Liver (tissue), 9 donors: ENCODE data around the gene RPS2. TPM values are rescaled to one million over a fixed set of nuclear protein-coding genes. Genes with fewer than 3 reads are reported as not detected.
"Not testable (repeated sequence)": the region's sequence is repeated elsewhere in the genome, so short reads cannot be mapped to it uniquely, and the experiment has no call there.

Source experiments
- DNase-seq: peaks from one replicate; pipeline ENCODE4 v3.0.0-alpha.2; 2017; ENCODE audit warnings: low spot score
- H3K27ac ChIP-seq, 2 donors: one replicate each; pipeline ENCODE4 v1.7.0; 2013; ENCODE audit warnings: inconsistent platforms in 2 of 2, low read length in 2 of 2, control low read depth in 1 of 2, low read depth in 1 of 2, mild to moderate bottlenecking in 1 of 2
- H3K27me3 ChIP-seq, 4 donors: one replicate each; pipeline versions ENCODE4 v1.6.1 to v1.7.0; 2013; ENCODE audit warnings: low read length in 3 of 4, inconsistent platforms in 1 of 4, mild to moderate bottlenecking in 1 of 4, moderate library complexity in 1 of 4; ENCODE audit not compliant: control insufficient read depth in 4 of 4, insufficient read depth in 4 of 4
- H3K36me3 ChIP-seq, 4 donors: one replicate each; pipeline versions ENCODE4 v1.6.1 to v1.7.0; 2013; ENCODE audit warnings: low read length in 3 of 4, mild to moderate bottlenecking in 3 of 4, low read depth in 1 of 4, moderate library complexity in 1 of 4; ENCODE audit not compliant: control insufficient read depth in 4 of 4, insufficient read depth in 3 of 4
- H3K4me1 ChIP-seq, 4 donors: one replicate each; pipeline versions ENCODE4 v1.6.1 to v1.7.0; 2013; ENCODE audit warnings: low read length in 3 of 4, mild to moderate bottlenecking in 3 of 4, moderate library complexity in 1 of 4; ENCODE audit not compliant: control insufficient read depth in 4 of 4, insufficient read depth in 4 of 4
- H3K4me3 ChIP-seq, 3 donors: one replicate each; pipeline versions ENCODE4 v1.6.1 to v1.7.0; 2013; ENCODE audit warnings: low read length in 3 of 3, control low read depth in 1 of 3, low read depth in 1 of 3, mild to moderate bottlenecking in 1 of 3
- H3K9ac ChIP-seq, 2 donors: one replicate each; pipeline ENCODE4 v1.7.0; 2013; ENCODE audit warnings: low read length in 2 of 2, mild to moderate bottlenecking in 2 of 2, moderate library complexity in 2 of 2, control low read depth in 1 of 2, low read depth in 1 of 2
- H3K9me3 ChIP-seq, 4 donors: one replicate each; pipeline versions ENCODE4 v1.6.1 to v1.7.0; 2013; ENCODE audit warnings: low read length in 3 of 4; ENCODE audit not compliant: control insufficient read depth in 4 of 4
- EGR1 ChIP-seq, 2 donors: IDR thresholded peaks; 2 replicates each; pipeline ENCODE4 v1.6.1; 2016 to 2018; ENCODE audit warnings: antibody characterized with exemption in 2 of 2, low read depth in 2 of 2
- FOXA1 ChIP-seq: IDR thresholded peaks from 2 replicates; pipeline ENCODE4 v1.6.1; 2016; ENCODE audit warnings: antibody characterized with exemption
- FOXA2 ChIP-seq: IDR thresholded peaks from 2 replicates; pipeline ENCODE4 v1.6.1; 2016; ENCODE audit warnings: antibody characterized with exemption
- GABPA ChIP-seq, 2 donors: IDR thresholded peaks in 1 of 2; conservative IDR thresholded peaks in 1 of 2; 2 replicates each; pipeline ENCODE4 v1.6.1; 2016; ENCODE audit warnings: antibody characterized with exemption in 2 of 2, mild to moderate bottlenecking in 1 of 2, moderate library complexity in 1 of 2
- HNF4A ChIP-seq, 2 donors: conservative IDR thresholded peaks; 2 replicates each; pipeline ENCODE4 v1.6.1; 2016; ENCODE audit warnings: antibody characterized with exemption in 2 of 2, mild to moderate bottlenecking in 2 of 2
- HNF4G ChIP-seq: IDR thresholded peaks from 2 replicates; pipeline ENCODE4 v1.6.1; 2016; ENCODE audit warnings: antibody characterized with exemption
- JUND ChIP-seq, 2 donors: IDR thresholded peaks; 2 replicates each; pipeline ENCODE4 v1.6.1; 2016; ENCODE audit warnings: antibody characterized with exemption in 2 of 2
- NR2F2 ChIP-seq: IDR thresholded peaks from 2 replicates; pipeline ENCODE4 v1.6.1; 2016; ENCODE audit warnings: antibody characterized with exemption
- RAD21 ChIP-seq, 2 donors: IDR thresholded peaks; 2 replicates each; pipeline ENCODE4 v1.6.1; 2016; ENCODE audit warnings: antibody characterized with exemption in 2 of 2, mild to moderate bottlenecking in 2 of 2
- RXRA ChIP-seq, 2 donors: IDR thresholded peaks; 2 replicates each; pipeline ENCODE4 v1.6.1; 2017 to 2018; ENCODE audit warnings: antibody characterized with exemption in 2 of 2, mild to moderate bottlenecking in 1 of 2
- SP1 ChIP-seq: IDR thresholded peaks from 2 replicates; pipeline ENCODE4 v1.6.1; 2018; ENCODE audit warnings: antibody characterized with exemption, mild to moderate bottlenecking
- TAF1 ChIP-seq: conservative IDR thresholded peaks from 2 replicates; pipeline ENCODE4 v1.6.1; 2016; ENCODE audit warnings: antibody characterized with exemption, mild to moderate bottlenecking
- YY1 ChIP-seq: IDR thresholded peaks from 2 replicates; pipeline ENCODE4 v1.6.1; 2016; ENCODE audit warnings: antibody characterized with exemption, mild to moderate bottlenecking
- WGBS: extraction: QIAGEN DNeasy Blood & Tissue Kit; methylation state at CpG from one replicate; pipeline ENCODE4 v1.1.7; 2013; 5-methylcytosine and 5-hydroxymethylcytosine counted together
- polyA plus RNA-seq, 2 donors: library from polyadenylated mRNA; stranded (reverse) in 1 of 2; unstranded in 1 of 2; fragments of 200-250 nt in 1 of 2; fragments of >200 nt in 1 of 2; fragmentation: Nextera tagmentation in 1 of 2; extraction: Ambion mirVana in 1 of 2; gene quantifications; one replicate each; pipeline versions ENCODE4 v1.2.1 to v1.2.3, GENCODE V29; 2013 to 2015
- total RNA-seq, 2 donors: library from RNA; depleted of rRNA; stranded (reverse); fragments of >200 nt; gene quantifications; one replicate each; pipeline ENCODE4 v1.2.3, GENCODE V29; 2014
- TF ChIP-seq, protein P1 (sequence below): fragments of 150-350 bp; IDR thresholded peaks from 2 replicates; pipeline ENCODE4 v1.5.1; 2017; ENCODE audit warnings: improper control_type of control experiment, low read depth, low read length; ENCODE audit not compliant: missing input control
- TF ChIP-seq, protein P2 (sequence below): IDR thresholded peaks from 2 replicates; pipeline ENCODE4 v1.6.1; 2016; ENCODE audit warnings: antibody characterized with exemption, mild to moderate bottlenecking
- TF ChIP-seq, protein P3 (sequence below): IDR thresholded peaks from 2 replicates; pipeline ENCODE4 v1.6.1; 2016; ENCODE audit warnings: antibody characterized with exemption
- TF ChIP-seq, protein P4 (sequence below): IDR thresholded peaks from 2 replicates; pipeline ENCODE4 v1.6.1; 2016; ENCODE audit warnings: antibody characterized with exemption
- TF ChIP-seq, protein P5 (sequence below): IDR thresholded peaks from 2 replicates; pipeline ENCODE4 v1.6.1; 2016; ENCODE audit warnings: antibody characterized with exemption
- donor health status: healthy.
- donor health status: healthy.
- donor health status: healthy.
- donor health status: healthy.
- donor health status: healthy.

The RPS2 gene
- total and polyA plus RNA-seq, 4 donors = 524 to 1,440 (median 940) TPM

DNA sequence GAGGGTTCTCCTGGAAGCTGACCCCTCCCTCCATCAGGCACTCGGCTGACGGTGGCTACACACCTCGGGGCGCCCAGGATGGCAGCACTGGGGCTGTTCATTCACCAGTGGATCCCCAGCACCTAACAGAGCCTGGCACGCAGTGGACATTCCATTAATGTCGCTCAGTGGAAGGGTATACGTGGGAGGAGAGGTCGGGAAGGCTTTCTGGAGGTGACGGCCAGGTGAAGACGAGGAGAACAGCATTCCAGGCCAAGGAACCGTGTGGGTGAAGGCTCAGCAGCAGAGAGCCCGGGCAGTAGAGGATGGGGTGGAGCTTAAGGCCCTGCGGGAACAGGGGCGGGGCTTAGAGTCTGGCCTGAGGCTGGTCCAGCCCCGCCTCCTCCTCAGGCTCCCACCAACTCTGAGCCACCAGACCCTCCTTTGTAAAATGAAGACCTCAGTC, 43.9 kb downstream of the RPS2 start:
- 17% methylated on average over 15 of the region's 15 CpGs for WGBS
- H3K4me1 ChIP-seq = peaks cover 0 to 14% (median 5%) of the 10 kb centered on the region in 4 donors
- no peaks in the 10 kb centered on the region for H3K36me3 ChIP-seq
- no peaks in the 10 kb centered on the region for H3K9me3 ChIP-seq
- no peak for TF ChIP-seq RAD21 (IDR thresholded peaks at IDR 0.05)
- TF ChIP-seq FOXA1 = no peak
- no peak for TF ChIP-seq JUND (IDR thresholded peaks at IDR 0.05)
- TF ChIP-seq, protein P1, sequence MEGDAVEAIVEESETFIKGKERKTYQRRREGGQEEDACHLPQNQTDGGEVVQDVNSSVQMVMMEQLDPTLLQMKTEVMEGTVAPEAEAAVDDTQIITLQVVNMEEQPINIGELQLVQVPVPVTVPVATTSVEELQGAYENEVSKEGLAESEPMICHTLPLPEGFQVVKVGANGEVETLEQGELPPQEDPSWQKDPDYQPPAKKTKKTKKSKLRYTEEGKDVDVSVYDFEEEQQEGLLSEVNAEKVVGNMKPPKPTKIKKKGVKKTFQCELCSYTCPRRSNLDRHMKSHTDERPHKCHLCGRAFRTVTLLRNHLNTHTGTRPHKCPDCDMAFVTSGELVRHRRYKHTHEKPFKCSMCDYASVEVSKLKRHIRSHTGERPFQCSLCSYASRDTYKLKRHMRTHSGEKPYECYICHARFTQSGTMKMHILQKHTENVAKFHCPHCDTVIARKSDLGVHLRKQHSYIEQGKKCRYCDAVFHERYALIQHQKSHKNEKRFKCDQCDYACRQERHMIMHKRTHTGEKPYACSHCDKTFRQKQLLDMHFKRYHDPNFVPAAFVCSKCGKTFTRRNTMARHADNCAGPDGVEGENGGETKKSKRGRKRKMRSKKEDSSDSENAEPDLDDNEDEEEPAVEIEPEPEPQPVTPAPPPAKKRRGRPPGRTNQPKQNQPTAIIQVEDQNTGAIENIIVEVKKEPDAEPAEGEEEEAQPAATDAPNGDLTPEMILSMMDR = no peak
- no peak overlapping the region for H3K4me3 ChIP-seq
- no peak for DNase-seq
- no peak overlapping the region for H3K27ac ChIP-seq
- H3K9ac ChIP-seq = no peak overlapping the region
- peaks cover 9 to 20% (median 12%) of the 10 kb centered on the region in 4 donors for H3K27me3 ChIP-seq

DNA sequence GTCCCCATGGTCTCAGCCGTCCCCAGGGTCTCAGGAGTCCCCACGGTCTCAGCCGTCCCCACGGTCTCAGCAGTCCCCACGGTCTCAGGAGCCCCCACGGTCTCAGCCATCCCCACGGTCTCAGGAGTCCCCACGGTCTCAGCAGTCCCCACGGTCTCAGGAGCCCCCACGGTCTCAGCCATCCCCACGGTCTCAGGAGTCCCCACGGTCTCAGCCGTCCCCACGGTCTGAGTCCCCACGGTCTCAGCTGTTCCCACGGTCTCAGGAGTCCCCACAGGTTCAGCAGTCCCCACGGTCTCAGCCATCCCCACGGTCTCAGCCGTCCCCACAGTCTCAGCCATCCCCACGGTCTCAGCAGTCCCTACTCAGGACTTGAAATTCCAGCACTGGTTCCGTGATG, 44.5 kb downstream of the RPS2 start:
- not testable (repeated sequence) for H3K27ac ChIP-seq, H3K9me3 ChIP-seq, H3K4me3 ChIP-seq, H3K9ac ChIP-seq, DNase-seq, H3K36me3 ChIP-seq
- Histone ChIP-seq H3K27me3 (peaks cover 12 to 20% (median 12%) of the 10 kb centered on the region in 4 donors), H3K4me1 (peaks cover 0 to 14% (median 5%) of the 10 kb centered on the region in 4 donors)
- 67% methylated on average over 21 of the region's 21 CpGs for WGBS

DNA sequence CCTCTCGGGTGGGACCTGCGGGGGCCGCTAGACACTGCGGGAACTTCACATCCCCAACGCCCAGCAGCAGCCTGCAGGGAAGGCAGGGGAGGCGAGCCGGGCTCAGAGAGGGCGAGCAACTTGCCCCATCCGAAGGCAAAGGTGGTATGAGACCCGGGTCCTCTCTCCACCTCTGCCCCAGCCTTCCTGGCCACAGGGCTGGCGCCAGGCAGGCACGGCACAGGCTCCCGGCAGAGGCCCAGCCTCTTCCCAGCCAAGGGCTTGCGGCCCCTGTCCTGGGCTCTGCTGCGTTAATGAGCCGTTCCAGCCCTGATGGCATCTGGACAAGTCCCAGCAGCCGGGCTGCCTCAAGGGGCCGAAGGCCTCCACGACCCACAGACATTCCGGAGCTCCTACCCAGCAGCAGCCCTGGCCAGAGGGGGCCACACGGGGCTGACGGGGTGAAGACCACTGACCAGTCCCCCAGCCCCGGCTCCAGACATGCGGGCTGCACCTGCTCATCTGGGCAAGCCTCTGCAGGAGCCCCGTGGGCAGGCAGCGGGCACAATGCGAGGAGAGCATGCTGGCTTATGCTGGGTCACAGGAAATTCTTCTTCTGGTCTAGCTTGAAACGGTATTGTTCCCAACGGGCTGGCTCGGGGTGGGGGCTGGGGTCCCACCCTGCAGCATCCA, 45.2 kb downstream of the RPS2 start:
- 43% methylated on average over 30 of the region's 30 CpGs for WGBS
- H3K9me3 ChIP-seq = no peaks in the 10 kb centered on the region
- TF ChIP-seq NR2F2 (no peak), RXRA (IDR thresholded peaks at IDR 0.05) (no peak), HNF4G (no peak), SP1 (no peak), EGR1 (IDR thresholded peaks at IDR 0.05; ENCODE audit: low read depth in 2 of 2) (no peak), YY1 (no peak), FOXA2 (no peak), FOXA1 (no peak), TAF1 (no peak), JUND (IDR thresholded peaks at IDR 0.05) (no peak), HNF4A (conservative IDR thresholded peaks at IDR 0.05) (no peak), RAD21 (IDR thresholded peaks at IDR 0.05) (no peak), GABPA (IDR thresholded peaks at IDR 0.05 in 1 of 2, conservative IDR thresholded peaks at IDR 0.05 in 1 of 2) (no peak)
- TF ChIP-seq, protein P2, sequence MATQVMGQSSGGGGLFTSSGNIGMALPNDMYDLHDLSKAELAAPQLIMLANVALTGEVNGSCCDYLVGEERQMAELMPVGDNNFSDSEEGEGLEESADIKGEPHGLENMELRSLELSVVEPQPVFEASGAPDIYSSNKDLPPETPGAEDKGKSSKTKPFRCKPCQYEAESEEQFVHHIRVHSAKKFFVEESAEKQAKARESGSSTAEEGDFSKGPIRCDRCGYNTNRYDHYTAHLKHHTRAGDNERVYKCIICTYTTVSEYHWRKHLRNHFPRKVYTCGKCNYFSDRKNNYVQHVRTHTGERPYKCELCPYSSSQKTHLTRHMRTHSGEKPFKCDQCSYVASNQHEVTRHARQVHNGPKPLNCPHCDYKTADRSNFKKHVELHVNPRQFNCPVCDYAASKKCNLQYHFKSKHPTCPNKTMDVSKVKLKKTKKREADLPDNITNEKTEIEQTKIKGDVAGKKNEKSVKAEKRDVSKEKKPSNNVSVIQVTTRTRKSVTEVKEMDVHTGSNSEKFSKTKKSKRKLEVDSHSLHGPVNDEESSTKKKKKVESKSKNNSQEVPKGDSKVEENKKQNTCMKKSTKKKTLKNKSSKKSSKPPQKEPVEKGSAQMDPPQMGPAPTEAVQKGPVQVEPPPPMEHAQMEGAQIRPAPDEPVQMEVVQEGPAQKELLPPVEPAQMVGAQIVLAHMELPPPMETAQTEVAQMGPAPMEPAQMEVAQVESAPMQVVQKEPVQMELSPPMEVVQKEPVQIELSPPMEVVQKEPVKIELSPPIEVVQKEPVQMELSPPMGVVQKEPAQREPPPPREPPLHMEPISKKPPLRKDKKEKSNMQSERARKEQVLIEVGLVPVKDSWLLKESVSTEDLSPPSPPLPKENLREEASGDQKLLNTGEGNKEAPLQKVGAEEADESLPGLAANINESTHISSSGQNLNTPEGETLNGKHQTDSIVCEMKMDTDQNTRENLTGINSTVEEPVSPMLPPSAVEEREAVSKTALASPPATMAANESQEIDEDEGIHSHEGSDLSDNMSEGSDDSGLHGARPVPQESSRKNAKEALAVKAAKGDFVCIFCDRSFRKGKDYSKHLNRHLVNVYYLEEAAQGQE = no peak
- TF ChIP-seq, protein P3, sequence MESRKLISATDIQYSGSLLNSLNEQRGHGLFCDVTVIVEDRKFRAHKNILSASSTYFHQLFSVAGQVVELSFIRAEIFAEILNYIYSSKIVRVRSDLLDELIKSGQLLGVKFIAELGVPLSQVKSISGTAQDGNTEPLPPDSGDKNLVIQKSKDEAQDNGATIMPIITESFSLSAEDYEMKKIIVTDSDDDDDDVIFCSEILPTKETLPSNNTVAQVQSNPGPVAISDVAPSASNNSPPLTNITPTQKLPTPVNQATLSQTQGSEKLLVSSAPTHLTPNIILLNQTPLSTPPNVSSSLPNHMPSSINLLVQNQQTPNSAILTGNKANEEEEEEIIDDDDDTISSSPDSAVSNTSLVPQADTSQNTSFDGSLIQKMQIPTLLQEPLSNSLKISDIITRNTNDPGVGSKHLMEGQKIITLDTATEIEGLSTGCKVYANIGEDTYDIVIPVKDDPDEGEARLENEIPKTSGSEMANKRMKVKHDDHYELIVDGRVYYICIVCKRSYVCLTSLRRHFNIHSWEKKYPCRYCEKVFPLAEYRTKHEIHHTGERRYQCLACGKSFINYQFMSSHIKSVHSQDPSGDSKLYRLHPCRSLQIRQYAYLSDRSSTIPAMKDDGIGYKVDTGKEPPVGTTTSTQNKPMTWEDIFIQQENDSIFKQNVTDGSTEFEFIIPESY = no peak
- TF ChIP-seq, protein P4, sequence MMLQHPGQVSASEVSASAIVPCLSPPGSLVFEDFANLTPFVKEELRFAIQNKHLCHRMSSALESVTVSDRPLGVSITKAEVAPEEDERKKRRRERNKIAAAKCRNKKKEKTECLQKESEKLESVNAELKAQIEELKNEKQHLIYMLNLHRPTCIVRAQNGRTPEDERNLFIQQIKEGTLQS = no peak
- TF ChIP-seq, protein P5, sequence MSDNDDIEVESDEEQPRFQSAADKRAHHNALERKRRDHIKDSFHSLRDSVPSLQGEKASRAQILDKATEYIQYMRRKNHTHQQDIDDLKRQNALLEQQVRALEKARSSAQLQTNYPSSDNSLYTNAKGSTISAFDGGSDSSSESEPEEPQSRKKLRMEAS = no peak
- TF ChIP-seq, protein P1 = no peak
- H3K27ac ChIP-seq = no peak overlapping the region
- H3K4me3 ChIP-seq = no peak overlapping the region
- no peaks in the 10 kb centered on the region for H3K36me3 ChIP-seq
- H3K9ac ChIP-seq = no peak overlapping the region
- no peak for DNase-seq
- peaks cover 12 to 20% (median 13%) of the 10 kb centered on the region in 4 donors for H3K27me3 ChIP-seq
- H3K4me1 ChIP-seq = peaks cover 0 to 14% (median 5%) of the 10 kb centered on the region in 4 donors
